ENCODE data around the gene BNIP5.
A peak's percentile ranks its signal among the peaks of the same experiment; 100 is the strongest.

Gene BNIP5

GRCh38 chr6:36358226-36358915 is 21.7 kb upstream of the BNIP5 start:
- no peak overlapping the region for H3K4me3 Mint-ChIP-seq
- no peak for DNase-seq
- H3K27me3 Mint-ChIP-seq = peaks cover 7% of the 10 kb centered on the region

DNA sequence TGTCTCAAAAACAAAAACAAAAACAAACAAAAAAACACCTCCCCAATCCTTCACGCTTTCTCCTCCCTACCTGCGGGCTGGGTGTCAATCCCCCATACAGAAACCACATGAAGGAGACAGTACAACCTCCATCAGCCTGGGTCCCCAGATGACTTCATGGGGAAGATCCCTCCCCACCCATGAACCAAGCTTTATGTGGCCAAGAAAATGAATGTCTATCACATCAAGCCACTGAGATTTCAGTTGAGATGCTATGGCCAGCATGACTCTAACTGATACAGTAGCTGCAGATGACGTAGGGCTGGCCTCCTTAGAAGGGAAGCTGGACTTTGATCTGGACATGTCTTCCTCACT is 21.2 kb upstream of the BNIP5 start:
- peaks cover 18% of the 10 kb centered on the region for H3K4me1 Mint-ChIP-seq (ENCODE audit: low read depth)
- H3K36me3 Mint-ChIP-seq (ENCODE audit: low read depth) = no peaks in the 10 kb centered on the region
- H3K9me3 Mint-ChIP-seq = peaks cover 1% of the 10 kb centered on the region
- H3K4me3 Mint-ChIP-seq = no peak overlapping the region
- DNase-seq = no peak
- no peak overlapping the region for H3K27ac Mint-ChIP-seq
- H3K27me3 Mint-ChIP-seq = peaks cover 7% of the 10 kb centered on the region

More at GRCh38 chr6:36358226-36358915, 21.7 kb upstream of the BNIP5 start:
- no peaks in the 10 kb centered on the region for H3K36me3 Mint-ChIP-seq (ENCODE audit: low read depth)
- H3K9me3 Mint-ChIP-seq = no peaks in the 10 kb centered on the region
- H3K4me1 Mint-ChIP-seq (ENCODE audit: low read depth) = peaks cover 18% of the 10 kb centered on the region
- H3K27ac Mint-ChIP-seq = no peak overlapping the region

- Mint-ChIP-seq H3K27me3 (peaks cover 7% of the 10 kb centered on the region), H3K9me3 (peaks cover 4% of the 10 kb centered on the region), H3K27ac (peak overlapping the region; percentile 47), H3K36me3 (ENCODE audit: low read depth) (no peaks in the 10 kb centered on the region), H3K4me1 (ENCODE audit: low read depth) (peaks cover 18% of the 10 kb centered on the region), H3K4me3 (no peak overlapping the region)
- no peak for DNase-seq
These were observed 19.1 kb upstream of the BNIP5 start for GRCh38 chr6:36355819-36356218.

- H3K27ac Mint-ChIP-seq = no peak overlapping the region
- no peak for DNase-seq
- no peak overlapping the region for H3K4me3 Mint-ChIP-seq
- peaks cover 4% of the 10 kb centered on the region for H3K9me3 Mint-ChIP-seq
- peaks cover 7% of the 10 kb centered on the region for H3K27me3 Mint-ChIP-seq
- H3K4me1 Mint-ChIP-seq (ENCODE audit: low read depth) = peaks cover 18% of the 10 kb centered on the region
- no peaks in the 10 kb centered on the region for H3K36me3 Mint-ChIP-seq (ENCODE audit: low read depth)
These were observed 16.8 kb upstream of the BNIP5 start for GRCh38 chr6:36353411-36353915.

- Mint-ChIP-seq H3K4me3 (no peak overlapping the region), H3K36me3 (ENCODE audit: low read depth) (no peaks in the 10 kb centered on the region), H3K4me1 (ENCODE audit: low read depth) (peaks cover 13% of the 10 kb centered on the region), H3K27ac (no peak overlapping the region), H3K27me3 (peaks cover 5% of the 10 kb centered on the region), H3K9me3 (peaks cover 4% of the 10 kb centered on the region)
- no peak for DNase-seq
These were observed 15.9 kb upstream of the BNIP5 start for GRCh38 chr6:36352477-36353157.

- no peak for DNase-seq
- peaks cover 4% of the 10 kb centered on the region for H3K9me3 Mint-ChIP-seq
- H3K36me3 Mint-ChIP-seq (ENCODE audit: low read depth) = no peaks in the 10 kb centered on the region
- H3K4me1 Mint-ChIP-seq (ENCODE audit: low read depth) = peaks cover 9% of the 10 kb centered on the region
- peaks cover 2% of the 10 kb centered on the region for H3K27me3 Mint-ChIP-seq
- no peak overlapping the region for H3K4me3 Mint-ChIP-seq
- no peak overlapping the region for H3K27ac Mint-ChIP-seq
These were observed 14.2 kb upstream of the BNIP5 start for GRCh38 chr6:36350681-36351571.

GRCh38 chr6:36350082-36350481 is 13.4 kb upstream of the BNIP5 start:
- Mint-ChIP-seq H3K36me3 (ENCODE audit: low read depth) (no peaks in the 10 kb centered on the region), H3K4me1 (ENCODE audit: low read depth) (peaks cover 4% of the 10 kb centered on the region), H3K27ac (no peak overlapping the region), H3K27me3 (peaks cover 2% of the 10 kb centered on the region), H3K9me3 (peaks cover 4% of the 10 kb centered on the region), H3K4me3 (no peak overlapping the region)
- no peak for DNase-seq

DNA sequence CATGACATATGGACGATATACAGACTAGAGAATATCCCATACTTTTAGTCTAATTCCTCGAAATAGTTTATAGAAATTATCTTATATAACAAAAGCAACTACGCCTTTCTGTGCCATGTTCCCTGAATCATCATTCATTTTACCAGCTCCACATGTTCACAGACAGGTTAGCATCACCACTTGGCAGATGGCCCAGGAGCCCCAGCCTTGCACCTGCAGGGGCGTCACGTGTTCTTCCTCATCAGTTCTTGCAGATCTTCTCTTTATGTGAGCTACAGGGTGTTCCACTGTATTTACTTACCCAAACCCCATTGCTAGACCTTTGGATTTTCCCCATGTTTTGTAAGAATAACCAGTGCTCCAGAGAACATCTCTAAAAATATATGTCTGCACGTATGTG is 12.6 kb upstream of the BNIP5 start:
- no peaks in the 10 kb centered on the region for H3K27me3 Mint-ChIP-seq
- no peak overlapping the region for H3K4me3 Mint-ChIP-seq
- peaks cover 4% of the 10 kb centered on the region for H3K4me1 Mint-ChIP-seq (ENCODE audit: low read depth)
- DNase-seq = no peak
- no peaks in the 10 kb centered on the region for H3K36me3 Mint-ChIP-seq (ENCODE audit: low read depth)
- H3K9me3 Mint-ChIP-seq = peaks cover 4% of the 10 kb centered on the region
- no peak overlapping the region for H3K27ac Mint-ChIP-seq

- H3K9me3 Mint-ChIP-seq = no peaks in the 10 kb centered on the region
- H3K27ac Mint-ChIP-seq = no peak overlapping the region
- no peaks in the 10 kb centered on the region for H3K27me3 Mint-ChIP-seq
- no peak for DNase-seq
- H3K4me3 Mint-ChIP-seq = no peak overlapping the region
- no peaks in the 10 kb centered on the region for H3K4me1 Mint-ChIP-seq (ENCODE audit: low read depth)
- no peaks in the 10 kb centered on the region for H3K36me3 Mint-ChIP-seq (ENCODE audit: low read depth)
These were observed 10.9 kb upstream of the BNIP5 start for GRCh38 chr6:36347621-36348020.

- Mint-ChIP-seq H3K27me3 (no peaks in the 10 kb centered on the region), H3K4me3 (no peak overlapping the region), H3K27ac (no peak overlapping the region), H3K9me3 (no peaks in the 10 kb centered on the region), H3K36me3 (ENCODE audit: low read depth) (no peaks in the 10 kb centered on the region), H3K4me1 (ENCODE audit: low read depth) (no peaks in the 10 kb centered on the region)
- DNase-seq = no peak
These were observed 10.0 kb upstream of the BNIP5 start for GRCh38 chr6:36346486-36347273.

DNA sequence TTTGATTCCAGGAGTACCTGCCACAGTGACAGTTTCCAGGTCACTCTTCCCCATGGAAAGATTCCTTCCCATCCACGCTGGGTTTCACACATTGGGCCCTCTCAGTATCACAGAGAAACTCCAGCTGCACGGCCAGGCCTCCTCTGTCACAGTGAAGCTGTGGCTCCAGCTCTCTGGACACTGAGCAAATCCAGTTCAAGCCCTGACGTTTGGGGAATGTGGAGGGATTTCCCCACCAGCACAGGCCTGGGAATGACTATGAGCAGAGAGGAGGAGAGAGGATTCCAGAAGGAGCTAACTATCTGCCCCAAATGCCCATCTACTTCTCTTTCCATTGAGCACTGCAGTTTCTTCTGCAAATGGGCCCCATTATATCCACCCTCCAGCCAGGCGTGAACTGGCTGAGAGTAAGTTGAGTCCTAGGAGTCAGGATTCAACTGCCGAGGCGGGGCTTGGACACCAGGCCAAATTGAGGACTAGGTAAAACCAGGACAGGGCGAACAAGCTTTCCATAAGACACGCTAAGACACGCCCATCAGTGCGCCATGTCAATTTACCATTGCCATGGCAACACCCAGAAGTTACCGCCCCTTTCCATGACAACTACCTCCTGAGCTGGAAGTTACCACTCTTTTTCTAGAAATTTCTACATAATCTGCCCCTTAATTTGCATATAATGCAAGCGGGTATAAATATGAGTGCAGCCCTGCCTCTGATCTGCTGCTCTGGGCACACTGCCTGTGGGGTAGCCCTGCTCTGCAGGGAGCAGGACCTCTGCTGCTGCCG is 9.2 kb upstream of the BNIP5 start:
- H3K4me3 Mint-ChIP-seq = no peak overlapping the region
- H3K27ac Mint-ChIP-seq = no peak overlapping the region
- H3K9me3 Mint-ChIP-seq = no peaks in the 10 kb centered on the region
- peaks cover under 1% of the 10 kb centered on the region for H3K4me1 Mint-ChIP-seq (ENCODE audit: low read depth)
- no peak for DNase-seq
- no peaks in the 10 kb centered on the region for H3K36me3 Mint-ChIP-seq (ENCODE audit: low read depth)
- peaks cover 1% of the 10 kb centered on the region for H3K27me3 Mint-ChIP-seq

- Mint-ChIP-seq H3K9me3 (no peaks in the 10 kb centered on the region), H3K4me1 (ENCODE audit: low read depth) (peaks cover 7% of the 10 kb centered on the region), H3K27me3 (peaks cover 19% of the 10 kb centered on the region), H3K4me3 (no peak overlapping the region), H3K36me3 (ENCODE audit: low read depth) (no peaks in the 10 kb centered on the region), H3K27ac (no peak overlapping the region)
- no peak for DNase-seq
These were observed 6.5 kb upstream of the BNIP5 start for GRCh38 chr6:36343109-36343680.
